CD14-positive monocyte (primary cell): ENCODE results near the gene AMTN. TPM values are rescaled to one million over a fixed set of nuclear protein-coding genes. Genes with fewer than 3 reads are reported as not detected.

Source experiments
- DNase-seq, 3 donors: peaks; one replicate each; pipeline ENCODE4 v3.0.0-alpha.2; 2011 to 2022
- H2AFZ ChIP-seq: 2 replicates; pipeline ENCODE4 v1.6.0; 2012; ENCODE audit warnings: mild to moderate bottlenecking, low read depth, low read length, inconsistent platforms; ENCODE audit not compliant: insufficient read depth, poor library complexity, severe bottlenecking
- H3K27ac ChIP-seq, 2 donors: 1 replicate in 1 of 2; 2 replicates in 1 of 2; pipeline ENCODE4 v1.5.1; 2012 to 2013; ENCODE audit warnings: low read length in 2 of 2, control low read depth in 1 of 2, inconsistent platforms in 1 of 2, low read depth in 1 of 2, mild to moderate bottlenecking in 1 of 2
- H3K27me3 ChIP-seq, 2 donors: one replicate each; pipeline versions ENCODE4 v1.6.0 to v1.6.1; 2011 to 2013; ENCODE audit warnings: low read length in 2 of 2; ENCODE audit not compliant: control insufficient read depth in 2 of 2, insufficient read depth in 2 of 2
- H3K36me3 ChIP-seq, 2 donors: replicated peaks in 1 of 2; 1 replicate in 1 of 2; 2 replicates in 1 of 2; pipeline versions ENCODE4 v1.5.1 to v1.6.1; 2012 to 2013; ENCODE audit warnings: low read length in 2 of 2, control low read depth in 1 of 2, inconsistent platforms in 1 of 2, mild to moderate bottlenecking in 1 of 2; ENCODE audit not compliant: insufficient read depth in 2 of 2, control insufficient read depth in 1 of 2
- H3K4me1 ChIP-seq, 2 donors: 1 replicate in 1 of 2; 2 replicates in 1 of 2; pipeline versions ENCODE4 v1.5.1 to v1.6.1; 2012 to 2013; ENCODE audit warnings: low read length in 2 of 2, control low read depth in 1 of 2, inconsistent platforms in 1 of 2, mild to moderate bottlenecking in 1 of 2, moderate library complexity in 1 of 2; ENCODE audit not compliant: insufficient read depth in 2 of 2, control insufficient read depth in 1 of 2
- H3K4me2 ChIP-seq: replicated peaks from 2 replicates; pipeline ENCODE3; 2012; ENCODE audit warnings: low read length, moderate library complexity, mild to moderate bottlenecking; ENCODE audit not compliant: poor library complexity, severe bottlenecking; ENCODE audit errors: extremely low read depth
- H3K4me3 ChIP-seq, 3 experiments: fragments of 200-600 bp in 1 of 3; sonication (generic) in 1 of 3; replicated peaks in 1 of 3; 1 replicate in 2 of 3; 2 replicates in 1 of 3; pipeline ENCODE4 v1.5.1; 2011 to 2013; ENCODE audit warnings: low read length in 3 of 3, mild to moderate bottlenecking in 3 of 3, control low read depth in 2 of 3, low read depth in 2 of 3, inconsistent platforms in 1 of 3, moderate library complexity in 1 of 3
- H3K79me2 ChIP-seq: 2 replicates; pipeline ENCODE4 v1.6.0; 2012; ENCODE audit warnings: mild to moderate bottlenecking, control low read depth, inconsistent platforms, low read length, moderate library complexity; ENCODE audit not compliant: insufficient read depth
- H3K9ac ChIP-seq: 2 replicates; pipeline ENCODE4 v1.6.0; 2017; ENCODE audit warnings: low read length, mild to moderate bottlenecking; ENCODE audit not compliant: insufficient read depth, poor library complexity, severe bottlenecking
- H3K9me3 ChIP-seq, 2 donors: replicated peaks in 1 of 2; 1 replicate in 1 of 2; 2 replicates in 1 of 2; pipeline versions ENCODE4 v1.5.1 to v1.6.1; 2012 to 2013; ENCODE audit warnings: low read length in 2 of 2, control low read depth in 1 of 2; ENCODE audit not compliant: control insufficient read depth in 1 of 2, insufficient read depth in 1 of 2
- H4K20me1 ChIP-seq: 2 replicates; pipeline ENCODE4 v1.6.0; 2012; ENCODE audit warnings: mild to moderate bottlenecking, low read length, control low read depth, moderate library complexity; ENCODE audit not compliant: insufficient read depth
- H3K27ac Mint-ChIP-seq, 7 donors: one replicate each; pipeline ENCODE4 v1.8.0; 2020; ENCODE audit warnings: mild to moderate bottlenecking in 7 of 7, mixed read lengths in 7 of 7, moderate library complexity in 6 of 7, inconsistent platforms in 2 of 7
- H3K27me3 Mint-ChIP-seq, 3 donors: one replicate each; pipeline ENCODE4 v1.8.0; 2021 to 2022; ENCODE audit warnings: low read depth in 3 of 3, mild to moderate bottlenecking in 3 of 3, mixed read lengths in 3 of 3, moderate library complexity in 3 of 3, inconsistent platforms in 1 of 3
- H3K36me3 Mint-ChIP-seq, 2 donors: one replicate each; pipeline ENCODE4 v1.8.0; 2020; ENCODE audit warnings: mixed read lengths in 2 of 2, inconsistent platforms in 1 of 2, mild to moderate bottlenecking in 1 of 2
- H3K4me1 Mint-ChIP-seq: one replicate; pipeline ENCODE4 v1.8.0; 2020; ENCODE audit warnings: mild to moderate bottlenecking, mixed read lengths
- H3K4me3 Mint-ChIP-seq, 2 donors: one replicate each; pipeline ENCODE4 v1.8.0; 2020; ENCODE audit warnings: mild to moderate bottlenecking in 2 of 2, mixed read lengths in 2 of 2, moderate library complexity in 1 of 2
- H3K9me3 Mint-ChIP-seq, 7 donors: one replicate each; pipeline ENCODE4 v1.8.0; 2020 to 2022; ENCODE audit warnings: mixed read lengths in 7 of 7, mild to moderate bottlenecking in 6 of 7, moderate library complexity in 6 of 7, inconsistent platforms in 2 of 7
- WGBS: methylation state at CpG from one replicate; pipeline ENCODE4 v1.1.5; 2013; ENCODE audit warnings: missing lambda C conversion rate; ENCODE audit not compliant: insufficient coverage; 5-methylcytosine and 5-hydroxymethylcytosine counted together
- intact Hi-C, 2 donors: fragments of 100-400 bp; cut with micrococcal nuclease; formaldehyde crosslinking; loops; one replicate each; pipeline versions ENCODE4 v1.15.0 to v1.15.1; 2023
- polyA plus RNA-seq, 3 donors: library from polyadenylated mRNA; depleted of rRNA in 1 of 3; unstranded in 2 of 3; stranded (reverse) in 1 of 3; fragments of 300-500 nt in 2 of 3; fragments of >200 nt in 1 of 3; fragmentation: Illumina TruSeq in 2 of 3; gene quantifications; 1 replicate in 2 of 3; 2 replicates in 1 of 3; pipeline ENCODE4 v1.2.3, GENCODE V29; 2012 to 2021
- TF ChIP-seq, protein P1 (sequence below): fragments of 200-600 bp; IDR thresholded peaks from one replicate; pipeline ENCODE4 v1.8.0; 2022; ENCODE audit warnings: antibody characterized with exemption, mild to moderate bottlenecking

Gene AMTN
- polyA plus RNA-seq, 3 donors = not detected

DNA sequence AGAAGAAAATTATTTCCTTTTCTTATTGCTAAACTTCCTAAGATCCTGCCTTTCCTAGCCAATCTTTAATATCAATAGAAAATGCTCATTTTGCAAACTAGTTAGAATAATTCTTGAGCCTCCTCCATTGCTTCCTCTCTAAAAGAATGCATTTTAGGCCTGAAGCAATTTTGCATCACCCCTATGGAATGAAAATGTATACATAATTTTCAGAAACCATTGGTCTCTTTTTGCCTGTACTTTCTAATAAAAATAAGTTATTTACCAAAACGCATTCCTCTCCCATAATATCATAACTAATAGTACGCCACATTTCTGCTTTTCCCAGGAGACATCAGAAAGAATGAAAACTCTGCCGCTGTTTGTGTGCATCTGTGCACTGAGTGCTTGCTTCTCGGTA, 44.7 kb upstream of the AMTN start:
- Mint-ChIP-seq H3K27ac (no peak overlapping the region), H3K9me3 (peaks cover 0 to 6% (median 1%) of the 10 kb centered on the region in 7 donors), H3K4me1 (no peaks in the 10 kb centered on the region), H3K27me3 (peaks cover 0 to 1% (median 0%) of the 10 kb centered on the region in 3 donors), H3K4me3 (no peak overlapping the region), H3K36me3 (no peaks in the 10 kb centered on the region)
- H4K20me1 ChIP-seq = no peaks in the 10 kb centered on the region
- no peaks in the 10 kb centered on the region for H3K36me3 ChIP-seq
- H3K27ac ChIP-seq = no peak overlapping the region
- no peak overlapping the region for H2AFZ ChIP-seq
- DNase-seq = no peak
- H3K9ac ChIP-seq = no peak overlapping the region
- no peaks in the 10 kb centered on the region for H3K4me1 ChIP-seq
- no peak overlapping the region for H3K4me2 ChIP-seq
- H3K9me3 ChIP-seq = no peaks in the 10 kb centered on the region
- H3K27me3 ChIP-seq = no peaks in the 10 kb centered on the region
- TF ChIP-seq, protein P1, sequence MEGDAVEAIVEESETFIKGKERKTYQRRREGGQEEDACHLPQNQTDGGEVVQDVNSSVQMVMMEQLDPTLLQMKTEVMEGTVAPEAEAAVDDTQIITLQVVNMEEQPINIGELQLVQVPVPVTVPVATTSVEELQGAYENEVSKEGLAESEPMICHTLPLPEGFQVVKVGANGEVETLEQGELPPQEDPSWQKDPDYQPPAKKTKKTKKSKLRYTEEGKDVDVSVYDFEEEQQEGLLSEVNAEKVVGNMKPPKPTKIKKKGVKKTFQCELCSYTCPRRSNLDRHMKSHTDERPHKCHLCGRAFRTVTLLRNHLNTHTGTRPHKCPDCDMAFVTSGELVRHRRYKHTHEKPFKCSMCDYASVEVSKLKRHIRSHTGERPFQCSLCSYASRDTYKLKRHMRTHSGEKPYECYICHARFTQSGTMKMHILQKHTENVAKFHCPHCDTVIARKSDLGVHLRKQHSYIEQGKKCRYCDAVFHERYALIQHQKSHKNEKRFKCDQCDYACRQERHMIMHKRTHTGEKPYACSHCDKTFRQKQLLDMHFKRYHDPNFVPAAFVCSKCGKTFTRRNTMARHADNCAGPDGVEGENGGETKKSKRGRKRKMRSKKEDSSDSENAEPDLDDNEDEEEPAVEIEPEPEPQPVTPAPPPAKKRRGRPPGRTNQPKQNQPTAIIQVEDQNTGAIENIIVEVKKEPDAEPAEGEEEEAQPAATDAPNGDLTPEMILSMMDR = no peak
- no peak overlapping the region for H3K4me3 ChIP-seq
- no peaks in the 10 kb centered on the region for H3K79me2 ChIP-seq
- intact Hi-C loops = no loop called here
- 78% methylated on average over 4 of the region's 4 CpGs for WGBS

GRCh38 chr4:70488748-70489147, 29.6 kb upstream of the AMTN start:
- Histone ChIP-seq H2AFZ (no peak overlapping the region), H3K27ac (no peak overlapping the region), H3K4me1 (no peaks in the 10 kb centered on the region), H3K27me3 (no peaks in the 10 kb centered on the region), H3K79me2 (no peaks in the 10 kb centered on the region), H3K4me2 (no peak overlapping the region), H4K20me1 (no peaks in the 10 kb centered on the region), H3K36me3 (no peaks in the 10 kb centered on the region), H3K9me3 (no peaks in the 10 kb centered on the region), H3K9ac (no peak overlapping the region), H3K4me3 (no peak overlapping the region)
- Mint-ChIP-seq H3K4me3 (no peak overlapping the region), H3K36me3 (no peaks in the 10 kb centered on the region), H3K27ac (no peak overlapping the region), H3K9me3 (peaks cover 0 to 3% (median 0%) of the 10 kb centered on the region in 7 donors), H3K4me1 (no peaks in the 10 kb centered on the region), H3K27me3 (peaks cover 1 to 2% (median 1%) of the 10 kb centered on the region in 3 donors)
- TF ChIP-seq, protein P1 = no peak
- intact Hi-C loops = no loop called here
- no CpG with 5 or more reads among the region's 3 CpGs for WGBS
- no peak for DNase-seq
